ENCODE data around the gene C2CD5. TPM values are rescaled to one million over a fixed set of nuclear protein-coding genes. Genes with fewer than 3 reads are reported as not detected.

Gene C2CD5
- total and polyA plus RNA-seq, 2 of the 13 experiments (the other 11 are each of a cell fraction or from before 2014, with no cell fraction given), result 12.6 to 14.6 TPM

GRCh38 chr12:22461786-22462185 is 82.6 kb downstream of the C2CD5 start (continued):
- no peak for TF ChIP-seq RARA (CRISPR knock-in tag; IDR thresholded peaks at IDR 0.05)
- no peak for TF ChIP-seq ZFP37 (CRISPR knock-in tag; IDR thresholded peaks at IDR 0.05; ENCODE audit: borderline replicate concordance)
- no peak for TF ChIP-seq ZSCAN20 (CRISPR knock-in tag; IDR thresholded peaks at IDR 0.05; ENCODE audit: borderline replicate concordance)

- in situ Hi-C loops (cut with HindIII; ENCODE audit: extremely low pct_ligation_motif_present, low pct_unique_long_range_greater_than_20kb), result loop anchor here (5.0 kb wide), 1 partner anchor 378 kb away; no protein-coding TSS in a partner anchor
- no peaks in the 10 kb centered on the region for H3K4me1 ChIP-seq (ENCODE audit: insufficient read depth, low read length)
- no peak overlapping the region for H3K27ac ChIP-seq (ENCODE audit: extremely low read length, insufficient read depth, low read length)
- H3K4me2 ChIP-seq (ENCODE audit: low read depth, low read length), result no peak overlapping the region
- intact Hi-C loops (cut with micrococcal nuclease; ENCODE audit: unreplicated experiment), result loop anchor here (1.0 to 5.0 kb wide), 2 partner anchors 172 to 377 kb away; no protein-coding TSS in a partner anchor
- no peaks in the 10 kb centered on the region for H3K27me3 ChIP-seq (ENCODE audit: control insufficient read depth in 1 of 2, insufficient read depth in 2 of 2, low read length in 2 of 2)
- no peak overlapping the region for H3K9ac ChIP-seq (ENCODE audit: insufficient read depth, low read depth, low read length)
- no TSS peak for BruUV-seq (replicated peaks)
- H3K36me3 ChIP-seq (replicated peaks in 1 of 2; ENCODE audit: control insufficient read depth in 1 of 2, insufficient read depth in 2 of 2, low read length in 2 of 2), result no peaks in the 10 kb centered on the region
- ChIA-PET CTCF (ENCODE audit: low intra/inter-chr PET ratio, low total read pairs) (interaction anchor here (0.8 kb wide), 1 partner anchor 376 kb away, joined by 3 read pairs; no protein-coding TSS in a partner anchor), POLR2A (no interaction called here)
- H3K9me3 ChIP-seq (ENCODE audit: low read length), result no peaks in the 10 kb centered on the region
- H3K79me2 ChIP-seq (ENCODE audit: insufficient read depth, low read length), result no peaks in the 10 kb centered on the region
- no peak overlapping the region for H2AFZ ChIP-seq (ENCODE audit: low read length)
- H4K20me1 ChIP-seq (ENCODE audit: insufficient read depth, low read length), result no peaks in the 10 kb centered on the region
- peak; percentile 54 for ATAC-seq
- WGBS (ENCODE audit: low lambda C conversion rate), result 26% methylated on average over 3 of the region's 3 CpGs
- H3K4me3 ChIP-seq (replicated peaks in 1 of 3; ENCODE audit: insufficient read depth in 1 of 3, low read depth in 2 of 3, low read length in 3 of 3), result no peak overlapping the region
- DNase-seq (ENCODE audit: low spot score), result peak; percentile 43
- peak; percentile 56 for FAIRE-seq
- TF ChIP-seq HNF1B (CRISPR knock-in tag; IDR thresholded peaks at IDR 0.05) (no peak), PHB2 (IDR thresholded peaks at IDR 0.05; ENCODE audit: partially characterized antibody) (no peak), KLF6 (CRISPR knock-in tag; IDR thresholded peaks at IDR 0.05) (no peak), ZSCAN9 (CRISPR knock-in tag; IDR thresholded peaks at IDR 0.05; ENCODE audit: borderline replicate concordance) (no peak), ZNF770 (CRISPR knock-in tag; IDR thresholded peaks at IDR 0.05) (no peak), CTCF (CRISPR knock-in tag; IDR thresholded peaks at IDR 0.05) (peak; percentile 55), ELF3 (CRISPR knock-in tag; IDR thresholded peaks at IDR 0.05) (no peak), ZNF280B (CRISPR knock-in tag; IDR thresholded peaks at IDR 0.05; ENCODE audit: borderline replicate concordance) (no peak), JUNB (CRISPR knock-in tag; IDR thresholded peaks at IDR 0.05; ENCODE audit: borderline replicate concordance) (no peak), ATF4 (CRISPR knock-in tag; IDR thresholded peaks at IDR 0.05) (no peak), PHF8 (CRISPR knock-in tag; IDR thresholded peaks at IDR 0.05) (no peak), SMC3 (IDR thresholded peaks at IDR 0.05; ENCODE audit: low read length) (peak; percentile 16; the same call in 1 of the 2 replicates)
Measured at GRCh38 chr12:22459838-22460490, 84.4 kb downstream of the C2CD5 start.
